Measurements from ENCODE around the gene B3GNT7. TPM values are rescaled to one million over a fixed set of nuclear protein-coding genes. Genes with fewer than 3 reads are reported as not detected.

B3GNT7 gene
- total and polyA plus RNA-seq, 2 of the 4 experiments (the other 2 are of a cell fraction), result under 0.01 to 0.03 TPM

Small RNA genes within 50 kb of the gene (microRNA-seq; reads per million reads assigned to microRNA genes)
- gene MIR4777 (ENCODE audit: insufficient read depth in 1 of 2, insufficient read length in 1 of 2, unreplicated experiment in 1 of 2), result 0 reads per million in 2 experiments

Small RNA genes within 50 kb of the gene (small RNA-seq; reads per million reads assigned to genes)
- 0 to 1.3 (median 0) reads per million in 5 experiments for gene MIR4777

Other genes with a start within 250 kb of the B3GNT7 start
- gene ARMC9, start 197.1 kb upstream of the B3GNT7 start, total RNA-seq (2012; rRNA removed), result 39.4 and 46.6 TPM in 2 replicates
- gene ARMC9, start 197.1 kb upstream of the B3GNT7 start, polyA plus RNA-seq (2012; rRNA removed), result 33.6 and 36.0 TPM in 2 replicates
- 289 and 506 TPM in 2 replicates for gene NCL, start 68.8 kb downstream of the B3GNT7 start, total RNA-seq (2012; rRNA removed)
- 215 and 267 TPM in 2 replicates for gene NCL, start 68.8 kb downstream of the B3GNT7 start, polyA plus RNA-seq (2012; rRNA removed)
- not detected in 2 replicates for gene NMUR1, start 134.7 kb downstream of the B3GNT7 start, total RNA-seq (2012; rRNA removed)
- not detected in 2 replicates for gene NMUR1, start 134.7 kb downstream of the B3GNT7 start, polyA plus RNA-seq (2012; rRNA removed)
- not detected in 2 replicates for gene TEX44, start 197.2 kb downstream of the B3GNT7 start, total RNA-seq (2012; rRNA removed)
- gene TEX44, start 197.2 kb downstream of the B3GNT7 start, polyA plus RNA-seq (2012; rRNA removed), result not detected in 2 replicates

Measured in IMR-90 (cell line).